Measurements from ENCODE around the gene RELA. TPM values are rescaled to one million over a fixed set of nuclear protein-coding genes. Genes with fewer than 3 reads are reported as not detected.

Gene RELA
- total RNA-seq, 1 experiment from 2014 or later = 76.4 TPM

- Mint-ChIP-seq H3K4me1 (ENCODE audit: low read depth, unreplicated experiment) (peaks cover 6% of the 10 kb centered on the region), H3K27ac (ENCODE audit: unreplicated experiment) (no peak overlapping the region), H3K36me3 (ENCODE audit: insufficient read depth, unreplicated experiment) (peaks cover 84% of the 10 kb centered on the region), H3K9me3 (ENCODE audit: low read depth, unreplicated experiment) (no peaks in the 10 kb centered on the region), H3K4me3 (ENCODE audit: low read depth, unreplicated experiment) (no peak overlapping the region), H3K27me3 (ENCODE audit: unreplicated experiment) (no peaks in the 10 kb centered on the region)
- CTCF ChIA-PET = no interaction called here
- intact Hi-C loops (cut with micrococcal nuclease; ENCODE audit: unreplicated experiment) = no loop called here
- BruUV-seq (replicated peaks) = no TSS peak
- DNase-seq = no peak
- no peak for TF ChIP-seq CTCF (IDR thresholded peaks at IDR 0.05; ENCODE audit: unreplicated experiment)
These were observed 4.3 kb downstream of the RELA start for GRCh38 chr11:65658174-65659021.

- intact Hi-C loops (cut with micrococcal nuclease; ENCODE audit: unreplicated experiment) = no loop called here
- CTCF ChIA-PET = interaction anchor here (0.5 kb wide), 1 partner anchor 40 kb away, joined by 3 read pairs; no protein-coding TSS in a partner anchor
- TF ChIP-seq CTCF (IDR thresholded peaks at IDR 0.05; ENCODE audit: unreplicated experiment) = no peak
- Mint-ChIP-seq H3K4me1 (ENCODE audit: low read depth, unreplicated experiment) (peaks cover 14% of the 10 kb centered on the region), H3K27me3 (ENCODE audit: unreplicated experiment) (no peaks in the 10 kb centered on the region), H3K36me3 (ENCODE audit: insufficient read depth, unreplicated experiment) (peaks cover 85% of the 10 kb centered on the region), H3K27ac (ENCODE audit: unreplicated experiment) (no peak overlapping the region), H3K4me3 (ENCODE audit: low read depth, unreplicated experiment) (no peak overlapping the region), H3K9me3 (ENCODE audit: low read depth, unreplicated experiment) (no peaks in the 10 kb centered on the region)
- DNase-seq = no peak
- no TSS peak for BruUV-seq (replicated peaks)
These were observed 5.3 kb downstream of the RELA start for GRCh38 chr11:65657426-65657825.

- TF ChIP-seq CTCF (IDR thresholded peaks at IDR 0.05; ENCODE audit: unreplicated experiment) = no peak
- Mint-ChIP-seq H3K27me3 (ENCODE audit: unreplicated experiment) (no peaks in the 10 kb centered on the region), H3K4me1 (ENCODE audit: low read depth, unreplicated experiment) (peaks cover 31% of the 10 kb centered on the region), H3K27ac (ENCODE audit: unreplicated experiment) (peak overlapping the region; percentile 34), H3K9me3 (ENCODE audit: low read depth, unreplicated experiment) (no peaks in the 10 kb centered on the region), H3K4me3 (ENCODE audit: low read depth, unreplicated experiment) (no peak overlapping the region), H3K36me3 (ENCODE audit: insufficient read depth, unreplicated experiment) (peaks cover 89% of the 10 kb centered on the region)
- no peak for DNase-seq
- intact Hi-C loops (cut with micrococcal nuclease; ENCODE audit: unreplicated experiment) = no loop called here
- CTCF ChIA-PET = no interaction called here
- BruUV-seq (replicated peaks) = no TSS peak
These were observed 7.0 kb downstream of the RELA start for GRCh38 chr11:65655570-65656332.

DNA sequence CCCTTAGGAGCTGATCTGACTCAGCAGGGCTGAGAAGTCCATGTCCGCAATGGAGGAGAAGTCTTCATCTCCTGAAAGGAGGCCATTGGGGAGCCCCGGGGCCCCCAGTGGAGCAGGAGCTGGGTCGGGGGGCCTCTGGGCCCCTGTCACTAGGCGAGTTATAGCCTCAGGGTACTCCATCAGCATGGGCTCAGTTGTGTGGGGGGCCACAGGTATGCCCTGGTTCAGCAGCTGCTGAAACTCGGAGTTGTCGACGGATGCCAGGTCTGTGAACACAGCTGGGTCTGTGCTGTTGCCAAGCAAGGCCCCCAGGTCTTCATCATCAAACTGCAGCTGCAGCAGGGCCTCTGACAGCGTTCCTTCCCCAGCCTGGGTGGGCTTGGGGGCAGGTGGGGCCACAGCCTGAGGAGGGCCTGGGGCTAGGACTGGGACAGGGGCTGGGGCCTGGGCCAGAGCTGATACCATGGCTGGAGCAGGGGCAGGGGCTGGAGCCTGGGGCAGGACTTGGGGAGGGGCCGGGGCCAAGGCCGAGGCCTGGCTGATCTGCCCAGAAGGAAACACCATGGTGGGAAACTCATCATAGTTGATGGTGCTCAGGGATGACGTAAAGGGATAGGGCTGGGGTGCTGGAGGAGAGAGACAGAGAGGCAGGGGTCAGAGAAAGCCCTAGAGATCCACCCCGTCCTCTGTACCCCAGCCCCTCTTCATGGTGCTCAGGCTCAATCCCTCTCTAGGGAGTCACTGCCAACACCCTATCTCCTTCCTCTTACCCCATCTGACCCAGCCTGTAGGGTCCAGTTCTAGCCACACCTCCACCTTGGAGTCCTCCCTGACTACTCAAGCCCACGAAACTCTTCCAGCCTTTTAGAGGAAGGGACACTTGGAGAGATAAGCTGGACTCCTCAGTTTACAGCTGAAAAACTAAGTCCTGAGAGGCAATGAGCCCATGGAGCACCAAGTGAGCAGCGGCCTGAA, 8.1 kb downstream of the RELA start:
- CTCF ChIA-PET = interaction anchor here (0.9 kb wide), 1 partner anchor 40 kb away, joined by 3 read pairs; the partner anchor contains the start of gene PCNX3
- H3K4me1 Mint-ChIP-seq (ENCODE audit: low read depth, unreplicated experiment) = peaks cover 38% of the 10 kb centered on the region
- no peak for TF ChIP-seq CTCF (IDR thresholded peaks at IDR 0.05; ENCODE audit: unreplicated experiment)
- no peaks in the 10 kb centered on the region for H3K9me3 Mint-ChIP-seq (ENCODE audit: low read depth, unreplicated experiment)
- H3K27me3 Mint-ChIP-seq (ENCODE audit: unreplicated experiment) = no peaks in the 10 kb centered on the region
- no TSS peak for BruUV-seq (replicated peaks)
- DNase-seq = no peak
- H3K36me3 Mint-ChIP-seq (ENCODE audit: insufficient read depth, unreplicated experiment) = peaks cover 85% of the 10 kb centered on the region
- H3K27ac Mint-ChIP-seq (ENCODE audit: unreplicated experiment) = peak overlapping the region; percentile 36
- intact Hi-C loops (cut with micrococcal nuclease; ENCODE audit: unreplicated experiment) = no loop called here
- no peak overlapping the region for H3K4me3 Mint-ChIP-seq (ENCODE audit: low read depth, unreplicated experiment)
